A549 (cell line): ENCODE results near the gene SON.

Experiments
- CEBPB ChIP-seq, 2 experiments: fragments of >200 bp in 1 of 2; sonication (Bioruptor Twin) in 1 of 2; formaldehyde crosslinking in 1 of 2; IDR thresholded peaks; 2 replicates each; pipeline ENCODE4 v1.6.1; 2012 to 2016
- EP300 ChIP-seq, 2 experiments: fragments of >200 bp; sonication (Bioruptor Twin); formaldehyde crosslinking; IDR thresholded peaks; 2 replicates in 1 of 2; 3 replicates in 1 of 2; pipeline ENCODE4 v1.6.1; 2016 to 2017
- JUN ChIP-seq, 2 experiments: fragments of >200 bp; sonication (Bioruptor Twin); formaldehyde crosslinking; IDR thresholded peaks; 2 replicates in 1 of 2; 3 replicates in 1 of 2; pipeline ENCODE4 v1.6.1; 2016 to 2017
- MAX ChIP-seq: IDR thresholded peaks from 2 replicates; pipeline ENCODE4 v1.6.1; 2012
- NFE2L2 ChIP-seq: fragments of 150-350 bp; conservative IDR thresholded peaks from 2 replicates; pipeline ENCODE4 v1.6.1; 2014; ENCODE audit warnings: low read length
- PHF8 ChIP-seq: fragments of 200-600 bp; sonication (generic); IDR thresholded peaks from 2 replicates; pipeline ENCODE4 v1.6.1; 2016; ENCODE audit warnings: low read depth, mild to moderate bottlenecking, antibody characterized with exemption, moderate library complexity, borderline replicate concordance
- POLR2A ChIP-seq: IDR thresholded peaks from 2 replicates; pipeline ENCODE4 v1.6.1; 2012; ENCODE audit warnings: mild to moderate bottlenecking, low read length
- RCOR1 ChIP-seq: fragments of 150-350 bp; IDR thresholded peaks from 2 replicates; pipeline ENCODE4 v1.6.1; 2014; ENCODE audit warnings: antibody characterized with exemption, low read length, low read depth
- RFX5 ChIP-seq: fragments of 450-650 bp; IDR thresholded peaks from 2 replicates; pipeline ENCODE4 v1.7.1; 2014; ENCODE audit warnings: antibody characterized with exemption, mild to moderate bottlenecking, moderate library complexity
- SMC3 ChIP-seq: fragments of >200 bp; sonication (Bioruptor Twin); formaldehyde crosslinking; IDR thresholded peaks from 3 replicates; pipeline ENCODE4 v1.6.1; 2018; ENCODE audit warnings: inconsistent platforms
- TF ChIP-seq, protein P1 (sequence below): fragments of >200 bp; sonication (Bioruptor Twin); formaldehyde crosslinking; IDR thresholded peaks from 3 replicates; pipeline ENCODE4 v1.5.1; 2016
- TF ChIP-seq, protein P2 (sequence below): fragments of 450-650 bp; IDR thresholded peaks from 2 replicates; pipeline ENCODE4 v1.6.1; 2014; ENCODE audit warnings: antibody characterized with exemption

GRCh38 chr21:33578214-33578613, 35.4 kb downstream of the SON start:
- TF ChIP-seq, protein P1, sequence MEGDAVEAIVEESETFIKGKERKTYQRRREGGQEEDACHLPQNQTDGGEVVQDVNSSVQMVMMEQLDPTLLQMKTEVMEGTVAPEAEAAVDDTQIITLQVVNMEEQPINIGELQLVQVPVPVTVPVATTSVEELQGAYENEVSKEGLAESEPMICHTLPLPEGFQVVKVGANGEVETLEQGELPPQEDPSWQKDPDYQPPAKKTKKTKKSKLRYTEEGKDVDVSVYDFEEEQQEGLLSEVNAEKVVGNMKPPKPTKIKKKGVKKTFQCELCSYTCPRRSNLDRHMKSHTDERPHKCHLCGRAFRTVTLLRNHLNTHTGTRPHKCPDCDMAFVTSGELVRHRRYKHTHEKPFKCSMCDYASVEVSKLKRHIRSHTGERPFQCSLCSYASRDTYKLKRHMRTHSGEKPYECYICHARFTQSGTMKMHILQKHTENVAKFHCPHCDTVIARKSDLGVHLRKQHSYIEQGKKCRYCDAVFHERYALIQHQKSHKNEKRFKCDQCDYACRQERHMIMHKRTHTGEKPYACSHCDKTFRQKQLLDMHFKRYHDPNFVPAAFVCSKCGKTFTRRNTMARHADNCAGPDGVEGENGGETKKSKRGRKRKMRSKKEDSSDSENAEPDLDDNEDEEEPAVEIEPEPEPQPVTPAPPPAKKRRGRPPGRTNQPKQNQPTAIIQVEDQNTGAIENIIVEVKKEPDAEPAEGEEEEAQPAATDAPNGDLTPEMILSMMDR: no peak
- no peak for TF ChIP-seq RCOR1
- TF ChIP-seq JUN (IDR thresholded peaks at IDR 0.05): no peak
- no peak for TF ChIP-seq PHF8
- no peak for TF ChIP-seq RFX5
- TF ChIP-seq, protein P2, sequence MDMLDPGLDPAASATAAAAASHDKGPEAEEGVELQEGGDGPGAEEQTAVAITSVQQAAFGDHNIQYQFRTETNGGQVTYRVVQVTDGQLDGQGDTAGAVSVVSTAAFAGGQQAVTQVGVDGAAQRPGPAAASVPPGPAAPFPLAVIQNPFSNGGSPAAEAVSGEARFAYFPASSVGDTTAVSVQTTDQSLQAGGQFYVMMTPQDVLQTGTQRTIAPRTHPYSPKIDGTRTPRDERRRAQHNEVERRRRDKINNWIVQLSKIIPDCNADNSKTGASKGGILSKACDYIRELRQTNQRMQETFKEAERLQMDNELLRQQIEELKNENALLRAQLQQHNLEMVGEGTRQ: no peak
- TF ChIP-seq POLR2A: no peak
- TF ChIP-seq SMC3: no peak
- TF ChIP-seq NFE2L2: no peak
- no peak for TF ChIP-seq CEBPB (IDR thresholded peaks at IDR 0.05)
- TF ChIP-seq EP300 (IDR thresholded peaks at IDR 0.05): no peak
- TF ChIP-seq MAX: no peak
